ENCODE results near the gene SP1. TPM values are rescaled to one million over a fixed set of nuclear protein-coding genes. Genes with fewer than 3 reads are reported as not detected.
"Not testable (repeated sequence)": the region's sequence is repeated elsewhere in the genome, so short reads cannot be mapped to it uniquely, and the experiment has no call there.

Gene SP1
- total RNA-seq, 1 experiment from 2014 or later: 51.7 TPM

DNA sequence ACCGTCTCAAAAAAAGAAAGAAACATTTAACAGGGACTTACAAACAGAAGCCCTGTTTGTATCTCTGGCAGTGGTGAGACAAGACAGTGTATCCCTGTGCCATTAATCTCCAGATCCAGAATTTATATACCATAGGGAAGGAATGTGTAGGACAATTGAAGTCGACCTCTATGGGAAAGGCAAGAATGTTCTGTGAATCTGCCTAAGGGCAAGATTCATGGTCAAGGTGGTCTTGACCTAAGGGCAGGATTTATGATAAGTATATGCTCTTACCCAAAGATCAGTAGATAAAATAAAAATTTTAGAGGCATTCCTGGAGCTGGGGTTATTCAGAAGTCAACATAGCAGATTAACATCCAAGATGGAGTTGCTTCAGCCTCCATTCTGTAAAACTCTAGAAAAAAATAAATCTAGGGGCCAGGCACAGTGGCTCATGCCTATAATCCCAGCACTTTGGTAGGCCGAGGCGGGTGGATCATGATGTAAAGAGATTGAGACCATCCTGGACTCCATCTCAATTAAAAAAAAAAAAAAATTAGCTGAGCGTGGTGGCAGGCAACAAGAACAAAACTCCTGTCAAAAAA lies 21.0 kb upstream of the SP1 start:
- DNase-seq (ENCODE audit: extremely low read depth, low read depth): no peak

DNA sequence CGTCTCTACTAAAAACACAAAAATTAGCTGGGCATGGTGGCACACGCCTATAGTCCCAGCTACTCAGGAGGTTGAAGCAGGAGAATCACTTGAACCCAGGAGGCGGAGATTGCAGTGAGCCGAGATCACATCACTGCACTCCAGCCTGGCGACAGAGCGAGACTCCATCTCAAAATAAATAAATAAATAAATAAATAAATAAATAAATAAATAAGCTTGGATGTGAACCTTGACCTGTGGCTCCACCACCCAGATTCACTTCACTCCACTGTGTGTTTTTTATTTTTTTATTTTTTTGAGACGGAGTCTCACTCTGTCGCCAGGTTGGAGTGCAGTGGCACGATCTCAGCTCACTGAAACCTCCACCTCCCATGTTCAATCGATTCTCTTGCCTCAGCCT lies 18.3 kb upstream of the SP1 start:
- not testable (repeated sequence) for DNase-seq (ENCODE audit: extremely low read depth, low read depth)

DNA sequence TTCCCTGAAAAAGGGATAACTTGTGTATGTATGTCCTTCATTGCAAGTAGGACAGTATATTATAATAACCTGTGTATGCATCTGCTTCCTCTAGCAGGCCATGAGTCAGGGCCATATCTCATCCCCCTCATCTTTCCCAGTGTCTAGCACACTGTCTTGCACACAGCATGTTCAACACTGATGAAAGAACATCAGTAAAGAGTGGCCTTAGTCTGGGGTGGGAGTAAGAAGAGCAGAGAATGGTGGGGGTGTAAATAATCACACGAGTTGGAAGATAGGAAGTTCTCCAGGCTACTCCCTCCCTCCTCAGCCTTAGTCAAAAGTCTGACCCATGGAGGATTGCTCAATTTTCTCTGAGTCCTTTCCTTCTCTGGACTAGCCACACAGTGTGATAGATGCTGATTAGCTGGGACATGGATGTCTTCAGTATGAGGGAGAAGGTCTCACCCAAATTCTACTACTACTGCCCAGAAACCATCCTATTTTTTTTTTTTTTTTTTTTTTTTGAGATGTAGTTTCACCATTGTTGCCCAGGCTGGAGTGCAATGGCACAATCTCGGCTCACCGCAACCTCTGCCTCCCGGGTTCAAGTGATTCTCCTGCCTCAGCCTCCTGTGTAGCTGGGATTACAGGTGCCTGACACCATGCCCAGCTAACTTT lies 14.6 kb upstream of the SP1 start:
- no peak for DNase-seq (ENCODE audit: extremely low read depth, low read depth)

DNA sequence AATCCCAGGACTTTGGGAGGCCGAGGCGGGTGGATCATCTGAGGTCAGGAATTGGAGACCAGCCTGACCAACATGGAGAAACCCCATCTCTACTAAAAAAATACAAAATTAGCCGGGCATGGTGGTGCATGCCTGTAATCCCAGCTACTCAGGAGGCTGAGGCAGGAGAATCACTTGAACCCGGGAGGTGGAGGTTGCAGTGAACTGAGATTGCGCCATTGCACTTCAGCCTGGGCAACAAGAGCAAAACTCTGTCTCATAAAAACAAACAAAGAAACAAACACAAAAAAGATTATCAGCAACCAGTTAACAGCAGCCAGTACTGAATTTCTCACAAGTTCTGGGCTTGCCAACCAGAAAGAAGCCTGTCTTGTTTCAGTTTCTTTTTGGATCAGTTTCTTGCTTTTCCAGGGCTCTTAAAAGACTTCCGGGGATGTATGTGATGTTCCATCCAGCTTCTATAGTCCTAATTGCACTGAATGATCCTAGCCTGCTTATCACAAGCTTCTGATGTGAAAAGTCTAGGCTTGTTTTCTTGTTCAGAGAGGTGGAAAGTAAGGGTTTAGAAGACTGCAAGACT lies 6.3 kb upstream of the SP1 start:
- DNase-seq (ENCODE audit: extremely low read depth, low read depth): not testable (repeated sequence)

DNA sequence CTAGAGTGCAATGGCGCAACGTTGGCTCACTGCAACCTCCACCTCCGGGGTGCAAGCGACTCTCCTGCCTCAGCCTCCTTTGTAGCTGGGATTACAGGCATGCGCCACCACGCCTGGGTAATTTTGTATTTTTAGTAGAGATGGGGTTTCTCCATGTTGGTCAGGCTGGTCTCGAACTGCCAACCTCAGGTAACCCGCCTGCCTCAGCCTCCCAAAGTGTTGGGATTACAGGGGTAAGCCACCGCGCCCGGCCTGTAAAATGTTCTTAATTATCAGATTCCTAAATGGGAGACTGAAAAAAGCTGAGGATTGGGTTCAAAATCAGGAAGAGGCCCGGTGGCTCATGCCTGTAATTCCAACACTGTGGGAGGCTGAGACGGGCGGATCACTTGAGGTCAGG lies 5.7 kb upstream of the SP1 start:
- DNase-seq (ENCODE audit: extremely low read depth, low read depth): not testable (repeated sequence)

DNA sequence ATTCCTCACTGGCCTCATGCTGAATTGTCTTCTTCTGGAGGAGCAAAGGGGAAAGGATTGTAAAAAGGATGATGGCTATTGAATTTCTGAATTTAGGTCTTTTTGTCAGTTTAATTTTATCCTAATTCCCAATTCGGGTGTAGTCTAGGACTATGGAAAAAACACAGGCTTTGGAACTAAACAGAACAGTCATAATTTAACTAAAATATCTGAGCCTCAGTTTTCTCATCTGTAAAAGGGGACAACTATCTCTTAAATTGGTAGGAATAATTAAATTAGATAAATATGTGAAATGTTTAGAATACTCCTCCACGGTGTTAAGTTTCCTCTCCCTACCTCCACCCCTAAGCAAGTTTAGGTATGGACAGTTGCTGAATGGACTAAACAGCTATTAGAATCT lies 3.2 kb upstream of the SP1 start:
- no peak for DNase-seq (ENCODE audit: extremely low read depth, low read depth)

DNA sequence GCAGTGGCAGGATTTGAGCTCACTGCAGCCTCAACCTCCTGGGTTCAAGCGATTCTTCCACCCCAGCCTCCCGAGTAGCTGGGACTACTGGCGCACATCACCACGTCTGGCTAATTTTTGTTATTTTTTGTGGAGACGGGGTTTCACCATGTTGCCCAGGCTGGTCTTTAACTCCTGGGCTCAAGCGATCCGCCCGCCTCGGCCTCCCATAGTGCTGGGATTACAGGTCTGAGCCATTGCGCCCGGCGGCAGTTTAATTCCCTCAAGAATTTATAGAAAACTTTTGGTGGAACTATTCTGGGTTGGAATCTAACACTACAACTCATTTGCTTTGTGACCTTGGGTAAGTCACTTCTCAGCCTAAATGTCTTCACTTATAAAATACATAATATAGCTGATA lies 1.8 kb upstream of the SP1 start:
- no peak for DNase-seq (ENCODE audit: extremely low read depth, low read depth)

DNA sequence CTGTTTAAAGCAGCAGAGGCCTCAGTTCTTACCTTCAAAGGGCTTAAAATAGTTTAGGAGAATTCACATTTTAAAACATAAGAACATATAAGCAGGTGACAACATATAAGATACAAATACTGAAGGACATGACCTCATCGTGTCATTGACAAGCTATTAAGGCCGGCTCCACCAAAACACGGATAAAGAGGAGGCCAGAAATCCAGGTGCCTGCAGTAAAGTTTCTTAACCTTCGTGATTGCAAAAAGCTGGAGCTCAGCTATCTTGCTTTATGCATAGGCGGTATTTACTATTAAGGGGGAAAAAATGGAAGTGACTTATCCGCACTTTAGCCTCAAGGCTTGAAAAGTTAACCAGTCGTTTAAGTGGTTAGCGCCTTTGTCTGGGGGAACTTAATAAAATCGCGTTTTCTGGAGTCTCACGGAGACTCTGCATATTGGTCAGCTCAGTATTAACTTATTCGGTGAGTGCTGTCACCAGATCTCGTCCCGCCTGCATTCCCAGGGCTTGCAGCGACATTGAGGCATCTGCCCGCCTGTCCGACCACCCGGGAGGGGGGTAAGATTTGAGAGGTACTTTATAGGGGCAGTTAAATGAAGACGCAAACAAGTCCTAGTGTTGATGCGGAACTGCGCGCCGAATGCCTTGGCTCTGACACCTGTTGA lies 1.1 kb upstream of the SP1 start:
- no peak for DNase-seq (ENCODE audit: extremely low read depth, low read depth)

DNA sequence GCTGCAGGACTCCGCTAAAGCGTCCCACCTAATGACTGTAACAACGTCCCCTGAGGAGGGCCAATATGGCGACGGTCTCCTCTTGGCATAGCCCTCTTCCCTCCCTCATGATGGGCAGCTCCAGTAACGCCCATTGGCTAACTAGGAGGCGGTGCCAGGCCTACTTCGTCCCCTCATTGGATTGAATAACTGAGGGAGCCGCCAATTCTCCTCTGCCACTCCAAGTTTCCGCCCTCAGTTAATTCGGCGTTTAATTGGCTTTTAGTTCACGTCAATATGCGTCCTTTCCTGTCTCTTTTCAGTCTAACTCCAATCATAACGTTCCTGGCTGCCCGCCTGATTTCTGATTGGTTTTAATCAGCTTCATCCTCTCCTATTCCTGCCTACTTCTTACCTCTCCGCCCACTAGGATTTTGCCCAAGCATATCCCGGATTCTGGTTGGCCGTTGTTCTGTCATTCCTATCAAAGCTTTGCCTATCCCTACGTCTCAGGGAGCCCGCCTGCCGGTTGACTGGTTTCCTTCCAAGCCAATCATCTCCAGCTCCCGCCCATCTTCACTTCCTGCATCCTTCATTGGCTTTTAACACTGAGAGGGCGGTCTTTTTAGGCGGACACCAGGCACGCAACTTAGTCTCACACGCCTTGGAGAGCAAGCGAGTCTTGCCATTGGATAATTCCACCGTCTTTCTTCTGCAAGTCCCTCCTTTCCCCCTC lies 430 bp upstream of the SP1 start:
- DNase-seq (ENCODE audit: extremely low read depth, low read depth): peak; percentile 100

DNA sequence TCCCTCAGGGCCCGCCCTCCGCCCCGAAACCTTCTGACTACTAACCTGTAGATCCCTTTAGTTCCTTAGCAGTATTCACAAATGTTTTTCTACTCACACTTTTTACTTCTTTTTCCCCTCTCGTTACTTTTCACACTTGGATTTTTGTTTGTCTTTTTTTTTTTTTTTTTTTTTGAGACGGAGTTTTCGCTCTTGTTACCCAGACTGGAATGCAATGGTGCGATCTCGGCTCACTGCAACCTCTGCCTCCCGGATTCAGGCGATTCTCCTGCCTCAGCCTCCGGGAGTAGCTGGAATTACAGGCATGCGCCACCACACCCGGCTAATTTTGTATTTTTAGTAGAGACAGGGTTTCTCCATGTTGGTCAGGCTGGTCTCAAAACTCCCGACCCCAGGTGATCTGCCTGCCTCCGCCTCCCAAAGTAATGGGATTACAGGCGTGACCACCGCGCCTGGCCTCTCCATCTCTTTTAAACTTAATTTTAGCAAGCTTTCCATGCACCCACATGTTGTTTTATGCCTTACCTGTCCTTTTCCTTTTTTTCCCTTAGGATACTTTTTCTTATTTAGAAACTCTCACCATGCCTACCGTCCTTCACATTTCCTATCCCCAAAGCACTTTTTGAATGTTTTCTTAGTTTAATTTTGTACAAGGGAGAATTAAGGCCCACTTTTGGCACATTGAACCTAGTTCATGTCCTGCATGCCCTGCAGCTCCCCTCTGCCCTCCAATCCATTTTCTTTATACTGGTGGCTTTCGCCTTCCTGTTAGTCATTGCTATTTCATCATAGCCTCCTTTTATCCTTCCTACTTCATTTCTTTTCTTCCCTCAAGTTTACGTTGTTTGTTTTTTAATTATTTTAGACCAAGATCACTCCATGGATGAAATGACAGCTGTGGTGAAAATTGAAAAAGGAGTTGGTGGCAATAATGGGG lies 1.1 kb downstream of the SP1 start:
- no peak for DNase-seq (ENCODE audit: extremely low read depth, low read depth)

DNA sequence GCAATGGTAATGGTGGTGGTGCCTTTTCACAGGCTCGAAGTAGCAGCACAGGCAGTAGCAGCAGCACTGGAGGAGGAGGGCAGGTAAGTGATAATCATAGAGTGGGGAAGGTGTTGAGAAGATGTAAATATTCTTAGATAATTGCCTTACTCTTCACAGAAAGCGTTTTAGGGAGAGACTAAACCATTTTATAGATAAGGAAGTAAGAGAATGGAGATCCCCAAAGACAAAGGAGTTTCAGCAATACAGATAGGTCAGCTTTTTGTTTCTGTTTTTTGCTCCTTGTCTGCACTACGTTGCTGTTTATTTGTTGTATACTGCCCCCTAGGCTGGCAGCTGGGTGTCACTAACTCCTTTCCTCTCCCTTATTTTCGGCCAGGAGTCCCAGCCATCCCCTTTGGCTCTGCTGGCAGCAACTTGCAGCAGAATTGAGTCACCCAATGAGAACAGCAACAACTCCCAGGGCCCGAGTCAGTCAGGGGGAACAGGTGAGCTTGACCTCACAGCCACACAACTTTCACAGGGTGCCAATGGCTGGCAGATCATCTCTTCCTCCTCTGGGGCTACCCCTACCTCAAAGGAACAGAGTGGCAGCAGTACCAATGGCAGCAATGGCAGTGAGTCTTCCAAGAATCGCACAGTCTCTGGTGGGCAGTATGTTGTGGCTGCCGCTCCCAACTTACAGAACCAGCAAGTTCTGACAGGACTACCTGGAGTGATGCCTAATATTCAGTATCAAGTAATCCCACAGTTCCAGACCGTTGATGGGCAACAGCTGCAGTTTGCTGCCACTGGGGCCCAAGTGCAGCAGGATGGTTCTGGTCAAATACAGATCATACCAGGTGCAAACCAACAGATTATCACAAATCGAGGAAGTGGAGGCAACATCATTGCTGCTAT lies 2.0 kb downstream of the SP1 start:
- DNase-seq (ENCODE audit: extremely low read depth, low read depth): peak; percentile 63

DNA sequence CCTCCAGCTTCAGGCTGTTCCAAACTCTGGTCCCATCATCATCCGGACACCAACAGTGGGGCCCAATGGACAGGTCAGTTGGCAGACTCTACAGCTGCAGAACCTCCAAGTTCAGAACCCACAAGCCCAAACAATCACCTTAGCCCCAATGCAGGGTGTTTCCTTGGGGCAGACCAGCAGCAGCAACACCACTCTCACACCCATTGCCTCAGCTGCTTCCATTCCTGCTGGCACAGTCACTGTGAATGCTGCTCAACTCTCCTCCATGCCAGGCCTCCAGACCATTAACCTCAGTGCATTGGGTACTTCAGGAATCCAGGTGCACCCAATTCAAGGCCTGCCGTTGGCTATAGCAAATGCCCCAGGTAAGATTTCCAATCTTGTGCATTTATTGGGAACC lies 3.3 kb downstream of the SP1 start:
- no peak for DNase-seq (ENCODE audit: extremely low read depth, low read depth)

DNA sequence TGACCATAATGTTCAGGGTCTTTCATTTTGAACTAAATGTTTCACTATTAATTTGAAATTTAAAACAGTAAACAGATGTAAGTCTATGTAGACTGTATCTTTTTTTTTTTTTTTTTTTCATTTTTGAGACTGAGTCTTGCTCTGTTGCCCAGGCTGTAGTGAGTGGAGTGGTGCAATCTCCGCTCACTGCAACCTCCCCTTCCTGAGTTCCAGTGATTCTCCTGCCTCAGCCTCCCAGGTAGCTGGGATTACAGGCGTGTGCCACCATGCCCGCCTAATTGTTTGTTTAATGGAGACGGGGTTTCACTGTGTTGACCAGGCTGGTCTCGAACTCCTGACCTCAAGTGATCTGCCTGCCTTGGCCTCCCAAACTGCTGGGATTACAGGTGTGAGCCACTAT lies 6.4 kb downstream of the SP1 start:
- DNase-seq (ENCODE audit: extremely low read depth, low read depth): not testable (repeated sequence)

DNA sequence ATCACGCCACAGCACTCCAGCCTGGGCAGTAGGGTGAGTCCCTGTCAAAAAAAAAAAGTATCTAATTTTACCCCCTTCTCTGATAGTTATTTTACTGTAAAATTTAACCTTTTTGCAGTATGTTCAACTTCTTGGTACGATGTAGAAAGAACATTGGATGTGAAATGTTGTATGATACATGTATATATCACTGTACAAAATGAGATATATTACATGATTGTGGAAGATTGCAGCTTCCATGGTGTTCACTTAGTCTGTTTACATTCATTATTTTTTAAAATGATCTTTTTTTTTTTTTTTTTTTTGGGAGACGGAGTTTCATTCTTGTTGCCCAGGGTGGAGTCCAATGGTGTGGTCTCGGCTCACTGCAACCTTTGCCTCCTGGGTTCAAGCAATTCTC lies 9.0 kb downstream of the SP1 start:
- no peak for DNase-seq (ENCODE audit: extremely low read depth, low read depth)

DNA sequence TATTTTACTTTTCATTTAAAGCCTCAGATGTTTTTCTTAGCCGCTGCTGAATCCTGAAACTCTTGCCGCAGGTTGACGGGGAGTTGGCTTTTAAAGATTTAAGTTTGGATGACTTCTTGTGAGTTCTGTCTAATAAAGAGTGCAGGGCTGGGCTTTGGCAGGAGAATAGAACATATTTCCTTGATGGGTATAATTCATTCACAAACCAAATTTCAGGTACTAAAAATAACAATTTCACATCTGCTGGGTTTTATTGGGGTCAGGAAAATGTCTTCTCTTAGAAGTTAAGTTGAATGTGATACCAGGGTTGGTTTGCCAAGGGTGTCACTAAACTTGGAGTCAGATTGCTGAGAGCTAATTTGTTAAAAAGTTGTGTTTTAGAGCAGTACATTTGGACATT lies 9.7 kb downstream of the SP1 start:
- no peak for DNase-seq (ENCODE audit: extremely low read depth, low read depth)

DNA sequence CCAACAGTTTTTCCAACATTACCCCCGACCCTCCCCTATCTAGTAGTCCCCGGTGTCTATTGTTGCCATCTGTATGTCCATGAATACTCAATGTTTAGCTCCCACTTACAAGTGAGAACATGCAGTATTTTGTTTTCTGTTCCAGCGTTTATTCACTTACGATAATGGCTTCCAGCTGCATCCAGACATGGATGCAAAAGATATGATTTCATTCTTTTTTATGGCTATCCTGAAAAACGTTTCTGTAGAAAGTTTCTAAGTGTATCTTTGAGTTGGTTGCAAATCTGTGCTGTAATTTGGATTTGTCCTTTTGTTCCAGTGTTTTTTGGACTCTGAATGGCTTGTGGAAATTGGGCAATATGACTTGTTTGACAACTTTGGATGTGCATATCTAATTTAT lies 11.7 kb downstream of the SP1 start:
- no peak for DNase-seq (ENCODE audit: extremely low read depth, low read depth)

DNA sequence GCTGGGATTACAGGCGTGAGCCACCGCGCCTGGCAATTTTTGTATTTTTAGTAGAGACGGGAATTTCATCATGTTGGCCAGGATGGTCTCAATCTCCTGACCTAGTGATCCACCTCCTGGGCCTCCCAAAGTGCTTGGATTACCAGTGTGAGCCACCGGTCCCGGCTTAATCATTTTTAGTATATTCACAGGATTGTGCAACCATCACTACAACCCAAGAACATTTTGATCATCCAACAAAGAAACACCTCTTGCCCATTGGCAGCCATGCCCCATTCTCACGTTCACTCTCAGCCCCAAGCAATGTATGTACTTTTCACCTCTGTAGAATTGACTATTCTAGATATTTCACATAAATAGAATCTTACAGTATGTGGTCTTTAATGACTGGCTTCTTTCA lies 19.9 kb downstream of the SP1 start:
- DNase-seq (ENCODE audit: extremely low read depth, low read depth): no peak

DNA sequence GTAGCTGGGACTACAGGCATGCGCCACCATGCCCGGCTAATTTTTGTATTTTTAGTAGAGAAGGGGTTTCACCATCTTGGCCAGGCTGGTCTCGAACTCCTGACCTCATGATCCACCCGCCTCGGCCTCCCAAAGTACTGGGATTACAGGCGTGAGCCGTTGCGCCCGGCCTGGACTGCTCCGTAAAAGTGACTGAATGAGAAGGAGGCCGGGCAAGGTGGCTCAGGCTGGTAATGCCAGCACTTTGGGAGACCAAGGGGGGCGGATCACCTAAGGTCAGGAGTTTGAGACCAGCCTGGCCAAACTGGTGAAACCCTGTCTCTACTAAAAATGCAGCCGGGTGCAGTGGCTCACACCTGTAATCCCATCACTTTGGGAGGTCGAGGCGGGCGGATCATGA lies 22.4 kb downstream of the SP1 start:
- DNase-seq (ENCODE audit: extremely low read depth, low read depth): not testable (repeated sequence)

DNA sequence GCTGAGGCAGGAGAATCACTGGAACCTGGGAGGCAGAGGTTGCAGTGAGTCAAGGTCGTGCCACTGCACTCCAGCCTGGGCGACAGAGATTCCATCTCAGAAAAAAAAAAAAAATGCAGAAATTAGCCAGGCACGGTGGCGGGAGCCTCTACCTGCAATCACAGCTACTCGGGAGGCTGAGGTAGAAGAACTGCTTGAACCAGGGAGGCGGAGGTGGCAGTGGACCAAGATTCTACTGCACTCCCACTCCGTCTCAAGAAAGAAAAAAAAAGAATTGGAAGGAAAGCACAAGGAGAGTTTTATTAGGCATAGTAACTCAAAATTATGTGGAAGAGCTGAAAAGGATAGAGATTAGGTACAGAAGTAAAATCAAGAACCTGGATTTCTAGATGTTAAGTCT lies 22.9 kb downstream of the SP1 start:
- no peak for DNase-seq (ENCODE audit: extremely low read depth, low read depth)

Data from NCI-H460 (cell line).